ENCODE data around the gene MACROD2. TPM values are rescaled to one million over a fixed set of nuclear protein-coding genes. Genes with fewer than 3 reads are reported as not detected.

The MACROD2 gene
- total RNA-seq, 1 donor from 2014 or later = 6.4 TPM

DNA sequence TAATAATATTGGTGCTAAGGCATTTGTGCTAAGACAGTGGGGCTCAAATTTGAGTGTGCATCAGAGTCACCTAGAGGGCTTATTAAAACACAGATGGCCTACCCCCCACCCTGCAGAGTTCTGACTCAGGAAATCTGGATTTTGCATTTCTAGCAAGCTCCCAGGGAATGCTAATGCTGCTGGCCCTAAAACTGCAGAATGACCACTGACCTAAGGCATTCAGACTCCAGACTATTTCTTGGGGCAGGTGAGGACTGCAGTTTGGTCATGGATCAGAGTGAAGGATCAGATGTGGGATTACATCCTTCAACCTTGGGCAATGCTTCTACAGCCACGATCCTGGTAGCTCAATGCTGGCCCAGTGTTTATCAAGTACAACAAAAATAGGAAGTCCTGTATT, 952.2 kb downstream of the MACROD2 start:
- Mint-ChIP-seq H3K4me3 (no peak overlapping the region), H3K27me3 (ENCODE audit: low read depth) (no peaks in the 10 kb centered on the region), H3K27ac (ENCODE audit: unreplicated experiment) (no peak overlapping the region), H3K36me3 (ENCODE audit: low read depth) (no peaks in the 10 kb centered on the region), H3K9me3 (peaks cover 4% of the 10 kb centered on the region), H3K4me1 (peaks cover 28% of the 10 kb centered on the region)
- TF ChIP-seq, protein P1, sequence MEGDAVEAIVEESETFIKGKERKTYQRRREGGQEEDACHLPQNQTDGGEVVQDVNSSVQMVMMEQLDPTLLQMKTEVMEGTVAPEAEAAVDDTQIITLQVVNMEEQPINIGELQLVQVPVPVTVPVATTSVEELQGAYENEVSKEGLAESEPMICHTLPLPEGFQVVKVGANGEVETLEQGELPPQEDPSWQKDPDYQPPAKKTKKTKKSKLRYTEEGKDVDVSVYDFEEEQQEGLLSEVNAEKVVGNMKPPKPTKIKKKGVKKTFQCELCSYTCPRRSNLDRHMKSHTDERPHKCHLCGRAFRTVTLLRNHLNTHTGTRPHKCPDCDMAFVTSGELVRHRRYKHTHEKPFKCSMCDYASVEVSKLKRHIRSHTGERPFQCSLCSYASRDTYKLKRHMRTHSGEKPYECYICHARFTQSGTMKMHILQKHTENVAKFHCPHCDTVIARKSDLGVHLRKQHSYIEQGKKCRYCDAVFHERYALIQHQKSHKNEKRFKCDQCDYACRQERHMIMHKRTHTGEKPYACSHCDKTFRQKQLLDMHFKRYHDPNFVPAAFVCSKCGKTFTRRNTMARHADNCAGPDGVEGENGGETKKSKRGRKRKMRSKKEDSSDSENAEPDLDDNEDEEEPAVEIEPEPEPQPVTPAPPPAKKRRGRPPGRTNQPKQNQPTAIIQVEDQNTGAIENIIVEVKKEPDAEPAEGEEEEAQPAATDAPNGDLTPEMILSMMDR (conservative IDR thresholded peaks at IDR 0.05) = no peak
- no peak for DNase-seq (ENCODE audit: low read depth, low spot score)

DNA sequence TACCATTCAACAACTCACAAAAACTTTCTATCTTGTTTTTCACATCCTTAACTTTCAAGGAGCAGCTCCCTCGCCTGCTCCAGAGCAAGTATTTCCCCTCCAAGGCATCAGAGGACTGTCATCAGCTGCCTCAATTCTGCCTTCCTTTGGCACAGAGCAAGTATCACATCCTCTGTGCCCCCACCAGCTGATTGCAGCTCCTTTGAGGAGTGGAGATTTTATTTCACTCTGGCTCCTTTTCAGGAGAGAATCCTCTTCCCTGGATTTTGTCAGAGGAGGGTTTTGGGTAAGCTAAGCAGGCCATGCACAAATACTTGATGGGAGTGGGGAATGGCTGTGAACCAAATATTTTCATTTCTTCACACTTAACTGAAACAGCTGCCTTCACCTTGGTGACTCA, 952.6 kb downstream of the MACROD2 start:
- peaks cover 24% of the 10 kb centered on the region for H3K4me1 Mint-ChIP-seq

DNA sequence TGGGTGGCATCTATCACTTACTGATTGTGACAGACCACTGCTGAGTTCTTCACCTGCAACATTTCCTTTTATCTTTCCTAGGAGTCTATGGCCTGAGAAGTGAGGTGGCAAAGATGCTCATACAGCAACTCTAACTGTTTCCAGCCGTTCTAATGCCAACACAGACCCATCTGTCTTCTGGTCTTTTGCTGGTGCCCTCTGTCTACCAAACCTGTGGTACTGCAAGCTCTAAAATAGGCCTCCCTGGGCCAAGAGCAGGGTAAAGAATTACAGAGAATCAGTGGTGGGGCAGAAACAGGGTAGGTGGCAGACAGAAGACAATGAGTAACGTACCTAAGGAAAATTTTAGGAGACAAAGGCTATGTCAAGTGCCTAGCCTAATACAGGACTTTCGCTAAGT, 953.1 kb downstream of the MACROD2 start:
- Mint-ChIP-seq H3K4me3 (no peak overlapping the region), H3K4me1 (peaks cover 21% of the 10 kb centered on the region), H3K9me3 (peaks cover 4% of the 10 kb centered on the region), H3K27ac (ENCODE audit: unreplicated experiment) (no peak overlapping the region), H3K36me3 (ENCODE audit: low read depth) (no peaks in the 10 kb centered on the region), H3K27me3 (ENCODE audit: low read depth) (no peaks in the 10 kb centered on the region)
- TF ChIP-seq, protein P1 (conservative IDR thresholded peaks at IDR 0.05) = no peak
- no peak for DNase-seq (ENCODE audit: low read depth, low spot score)

More for the DNA sequence above, 952.6 kb downstream of the MACROD2 start:
- TF ChIP-seq, protein P1 (conservative IDR thresholded peaks at IDR 0.05) = no peak
- Mint-ChIP-seq H3K27me3 (ENCODE audit: low read depth) (no peaks in the 10 kb centered on the region), H3K27ac (ENCODE audit: unreplicated experiment) (no peak overlapping the region), H3K4me3 (no peak overlapping the region), H3K36me3 (ENCODE audit: low read depth) (no peaks in the 10 kb centered on the region), H3K9me3 (peaks cover 4% of the 10 kb centered on the region)
- DNase-seq (ENCODE audit: low read depth, low spot score) = no peak

- no peaks in the 10 kb centered on the region for H3K27me3 Mint-ChIP-seq (ENCODE audit: low read depth)
- no peak overlapping the region for H3K4me3 Mint-ChIP-seq
- H3K27ac Mint-ChIP-seq (ENCODE audit: unreplicated experiment) = no peak overlapping the region
These were observed 955.3 kb downstream of the MACROD2 start for GRCh38 chr20:14950633-14951032.

GRCh38 chr20:14951105-14951504, 955.8 kb downstream of the MACROD2 start:
- Mint-ChIP-seq H3K36me3 (ENCODE audit: low read depth) (no peaks in the 10 kb centered on the region), H3K4me1 (peaks cover 27% of the 10 kb centered on the region), H3K9me3 (peaks cover 4% of the 10 kb centered on the region), H3K27me3 (ENCODE audit: low read depth) (no peaks in the 10 kb centered on the region), H3K4me3 (no peak overlapping the region), H3K27ac (ENCODE audit: unreplicated experiment) (no peak overlapping the region)
- TF ChIP-seq, protein P1 (conservative IDR thresholded peaks at IDR 0.05) = no peak
- no peak for DNase-seq (ENCODE audit: low read depth, low spot score)

More at GRCh38 chr20:14950633-14951032, 955.3 kb downstream of the MACROD2 start:
- DNase-seq (ENCODE audit: low read depth, low spot score) = no peak
- Mint-ChIP-seq H3K36me3 (ENCODE audit: low read depth) (no peaks in the 10 kb centered on the region), H3K4me1 (peaks cover 26% of the 10 kb centered on the region), H3K9me3 (peaks cover 4% of the 10 kb centered on the region)
- TF ChIP-seq, protein P1 (conservative IDR thresholded peaks at IDR 0.05) = no peak

Data from neural crest cell (in vitro differentiated cells).